H1 (cell line): ENCODE results near the gene MAGI1.

Experiments used
- CHD1 ChIP-seq: IDR thresholded peaks from 2 replicates; pipeline ENCODE4 v1.6.1; 2012; ENCODE audit warnings: low read depth, low read length, improper control_type of control experiment
- POLR2AphosphoS5 ChIP-seq: IDR thresholded peaks from 2 replicates; pipeline ENCODE4 v1.6.1; 2011; ENCODE audit warnings: low read depth, low read length
- RAD21 ChIP-seq, 2 experiments: IDR thresholded peaks in 1 of 2; conservative IDR thresholded peaks in 1 of 2; 2 replicates each; pipeline ENCODE4 v1.6.1; 2011; ENCODE audit warnings: low read depth in 2 of 2, low read length in 2 of 2, improper control_type of control experiment in 1 of 2, inconsistent platforms in 1 of 2, mild to moderate bottlenecking in 1 of 2, moderate library complexity in 1 of 2
- SAP30 ChIP-seq: fragments of 300-600 bp; sonication (generic); IDR thresholded peaks from 2 replicates; pipeline ENCODE4 v1.7.1; 2012; ENCODE audit warnings: low read length, moderate library complexity, mild to moderate bottlenecking, inconsistent platforms; ENCODE audit not compliant: insufficient read depth, insufficient replicate concordance
- SIN3A ChIP-seq, 2 experiments: IDR thresholded peaks in 1 of 2; conservative IDR thresholded peaks in 1 of 2; 2 replicates each; pipeline ENCODE4 v1.6.1; 2011 to 2012; ENCODE audit warnings: low read length in 2 of 2, improper control_type of control experiment in 1 of 2, low read depth in 1 of 2, mild to moderate bottlenecking in 1 of 2
- SP2 ChIP-seq: IDR thresholded peaks from 2 replicates; pipeline ENCODE4 v1.6.1; 2012; ENCODE audit warnings: mild to moderate bottlenecking, low read length, inconsistent platforms
- TF ChIP-seq, protein P1 (sequence below): IDR thresholded peaks from 2 replicates; pipeline ENCODE4 v1.6.1; 2012; ENCODE audit warnings: inconsistent platforms

DNA sequence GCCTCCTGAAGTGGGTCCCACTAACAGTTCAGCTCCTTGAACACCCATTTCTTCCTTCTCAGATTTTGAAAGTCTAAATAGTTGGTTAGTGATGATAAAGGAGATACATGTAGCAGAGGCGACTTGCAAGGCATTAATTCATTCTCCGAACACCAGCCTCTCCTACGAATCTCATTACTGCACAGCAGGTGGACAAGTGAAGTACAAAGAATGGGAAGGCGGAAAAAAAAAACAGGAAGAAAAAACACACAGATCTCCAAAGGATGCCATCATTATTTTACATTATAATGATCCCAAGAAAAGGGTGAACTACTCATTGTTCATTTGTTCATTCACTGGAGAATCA, 276.5 kb downstream of the MAGI1 start:
- TF ChIP-seq RAD21 (IDR thresholded peaks at IDR 0.05 in 1 of 2, conservative IDR thresholded peaks at IDR 0.05 in 1 of 2; ENCODE audit: low read depth in 2 of 2, low read length in 2 of 2) (no peak), CHD1 (no peak), SIN3A (conservative IDR thresholded peaks at IDR 0.05 in 1 of 2, IDR thresholded peaks at IDR 0.05 in 1 of 2; ENCODE audit: low read depth in 1 of 2, low read length in 2 of 2) (no peak), SAP30 (no peak), POLR2AphosphoS5 (no peak), SP2 (no peak)
- TF ChIP-seq, protein P1, sequence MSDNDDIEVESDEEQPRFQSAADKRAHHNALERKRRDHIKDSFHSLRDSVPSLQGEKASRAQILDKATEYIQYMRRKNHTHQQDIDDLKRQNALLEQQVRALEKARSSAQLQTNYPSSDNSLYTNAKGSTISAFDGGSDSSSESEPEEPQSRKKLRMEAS: no peak
